Keratinocyte (primary cell): ENCODE data around the gene MINK1.
"Not testable (repeated sequence)": the region's sequence is repeated elsewhere in the genome, so short reads cannot be mapped to it uniquely, and the experiment has no call there.

Experiments used
- EZH2 ChIP-seq: IDR thresholded peaks from one replicate; pipeline ENCODE4 v1.6.1; 2012; ENCODE audit warnings: inconsistent platforms, mild to moderate bottlenecking, low read length, moderate library complexity
- TF ChIP-seq, protein P1 (sequence below), 3 experiments: IDR thresholded peaks in 1 of 3; conservative IDR thresholded peaks in 1 of 3; optimal IDR thresholded peaks in 1 of 3; 2 replicates in 2 of 3; 3 replicates in 1 of 3; pipeline versions ENCODE3 to v1.5.1; 2011; ENCODE audit warnings: low read length in 3 of 3, mild to moderate bottlenecking in 3 of 3, moderate library complexity in 2 of 3, control low read depth in 1 of 3, inconsistent platforms in 1 of 3; ENCODE audit not compliant: insufficient read depth in 2 of 3; ENCODE audit errors: extremely low read depth in 1 of 3

DNA sequence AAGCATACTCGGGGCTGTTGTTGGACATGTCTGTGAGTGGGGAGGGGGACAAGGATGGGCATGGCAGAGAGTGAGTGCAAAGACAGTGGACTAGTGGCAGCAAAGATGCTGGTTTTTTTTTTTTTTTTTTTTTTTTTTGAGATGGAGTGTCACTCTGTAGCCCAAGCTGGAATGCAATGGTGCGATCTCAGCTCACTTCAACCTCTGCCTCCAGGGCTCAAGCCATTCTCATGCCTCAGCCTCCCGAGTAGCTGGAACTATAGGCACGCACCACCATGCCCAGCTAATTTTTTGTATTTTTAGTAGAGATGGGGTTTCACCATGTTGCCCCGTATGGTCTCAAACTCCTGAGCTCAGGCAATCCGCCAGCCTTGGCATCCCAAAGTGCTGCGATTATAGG lies 24.2 kb downstream of the MINK1 start:
- not testable (repeated sequence) for TF ChIP-seq EZH2
- TF ChIP-seq, protein P1, sequence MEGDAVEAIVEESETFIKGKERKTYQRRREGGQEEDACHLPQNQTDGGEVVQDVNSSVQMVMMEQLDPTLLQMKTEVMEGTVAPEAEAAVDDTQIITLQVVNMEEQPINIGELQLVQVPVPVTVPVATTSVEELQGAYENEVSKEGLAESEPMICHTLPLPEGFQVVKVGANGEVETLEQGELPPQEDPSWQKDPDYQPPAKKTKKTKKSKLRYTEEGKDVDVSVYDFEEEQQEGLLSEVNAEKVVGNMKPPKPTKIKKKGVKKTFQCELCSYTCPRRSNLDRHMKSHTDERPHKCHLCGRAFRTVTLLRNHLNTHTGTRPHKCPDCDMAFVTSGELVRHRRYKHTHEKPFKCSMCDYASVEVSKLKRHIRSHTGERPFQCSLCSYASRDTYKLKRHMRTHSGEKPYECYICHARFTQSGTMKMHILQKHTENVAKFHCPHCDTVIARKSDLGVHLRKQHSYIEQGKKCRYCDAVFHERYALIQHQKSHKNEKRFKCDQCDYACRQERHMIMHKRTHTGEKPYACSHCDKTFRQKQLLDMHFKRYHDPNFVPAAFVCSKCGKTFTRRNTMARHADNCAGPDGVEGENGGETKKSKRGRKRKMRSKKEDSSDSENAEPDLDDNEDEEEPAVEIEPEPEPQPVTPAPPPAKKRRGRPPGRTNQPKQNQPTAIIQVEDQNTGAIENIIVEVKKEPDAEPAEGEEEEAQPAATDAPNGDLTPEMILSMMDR (optimal IDR thresholded peaks at IDR 0.05 in 1 of 3, IDR thresholded peaks at IDR 0.05 in 1 of 3, conservative IDR thresholded peaks at IDR 0.05 in 1 of 3; ENCODE audit: extremely low read depth in 1 of 3, insufficient read depth in 2 of 3, low read length in 3 of 3), result not testable (repeated sequence)
